GM12878 (cell line): Measurements from ENCODE around the gene ATP6V1G2. TPM values are rescaled to one million over a fixed set of nuclear protein-coding genes. Genes with fewer than 3 reads are reported as not detected.

Experiments
- FOXM1 ChIP-seq: IDR thresholded peaks from 2 replicates; pipeline ENCODE4 v1.6.1; 2012; ENCODE audit warnings: low read depth, mild to moderate bottlenecking, inconsistent platforms, low read length, moderate library complexity
- KAT2A ChIP-seq: conservative IDR thresholded peaks from 2 replicates; pipeline ENCODE4 v1.6.1; 2011; ENCODE audit warnings: low read depth, low read length; ENCODE audit not compliant: control insufficient read depth
- MAX ChIP-seq: IDR thresholded peaks from 2 replicates; pipeline ENCODE4 v1.6.1; 2012; ENCODE audit warnings: low read depth, low read length, improper control_type of control experiment
- MEF2B ChIP-seq: fragments of 450-650 bp; IDR thresholded peaks from 2 replicates; pipeline ENCODE4 v1.6.1; 2018; ENCODE audit warnings: mild to moderate bottlenecking, moderate library complexity; ENCODE audit not compliant: partially characterized antibody, poor library complexity, severe bottlenecking
- NFIC ChIP-seq: IDR thresholded peaks from 2 replicates; pipeline ENCODE4 v1.6.1; 2012; ENCODE audit warnings: low read depth, mild to moderate bottlenecking, inconsistent platforms, low read length, moderate library complexity
- POLR2A ChIP-seq: IDR thresholded peaks from 2 replicates; pipeline ENCODE4 v1.6.1; 2011; ENCODE audit warnings: low read depth, mild to moderate bottlenecking, low read length
- POLR2AphosphoS5 ChIP-seq: IDR thresholded peaks from 2 replicates; pipeline ENCODE4 v1.6.1; 2011; ENCODE audit warnings: mild to moderate bottlenecking, low read length, inconsistent platforms
- RCOR1 ChIP-seq: conservative IDR thresholded peaks from 2 replicates; pipeline ENCODE4 v1.6.1; 2012; ENCODE audit warnings: low read depth, low read length, improper control_type of control experiment
- SIX5 ChIP-seq: IDR thresholded peaks from 2 replicates; pipeline ENCODE4 v1.6.1; 2011; ENCODE audit warnings: mild to moderate bottlenecking, low read depth, low read length, moderate library complexity; ENCODE audit not compliant: severe bottlenecking
- SMARCA5 ChIP-seq: fragments of 450-650 bp; IDR thresholded peaks from 2 replicates; pipeline ENCODE4 v1.6.1; 2017; ENCODE audit warnings: mild to moderate bottlenecking
- ZNF687 ChIP-seq: fragments of 450-650 bp; IDR thresholded peaks from 2 replicates; pipeline ENCODE4 v1.6.1; 2017; ENCODE audit warnings: mild to moderate bottlenecking, moderate library complexity
- polyA plus RNA-seq, 11 experiments: library from polyadenylated mRNA; depleted of rRNA in 4 of 11; unstranded in 6 of 11; stranded (reverse) in 5 of 11; fragments of >200 nt; fragmentation: Nextera tagmentation in 4 of 11; fragmentation: Illumina TruSeq in 1 of 11; extraction: Ambion mirVana in 4 of 11; extraction: Trizol in 1 of 11; gene quantifications; 1 replicate in 1 of 11; 2 replicates in 10 of 11; pipeline versions ENCODE4 v1.2.1 to v1.2.3, GENCODE V29; 2011 to 2016; ENCODE audit warnings: inconsistent platforms in 2 of 11, missing spikeins in 2 of 11, low read depth in 1 of 11
- total RNA-seq, 4 experiments: library from RNA; depleted of rRNA in 3 of 4; stranded (reverse); fragments of >200 nt in 3 of 4; fragmentation: Illumina TruSeq in 1 of 4; extraction: Trizol in 1 of 4; gene quantifications; 2 replicates each; pipeline versions ENCODE4 v1.2.1 to v1.2.3, GENCODE V29; 2013 to 2021
- TF ChIP-seq, protein P1 (sequence below): IDR thresholded peaks from 2 replicates; pipeline ENCODE4 v1.6.1; 2012; ENCODE audit warnings: low read length, inconsistent platforms
- TF ChIP-seq, protein P2 (sequence below): fragments of 150-350 bp; IDR thresholded peaks from 2 replicates; pipeline ENCODE4 v1.6.1; 2014; ENCODE audit warnings: mild to moderate bottlenecking, low read depth, low read length
- TF ChIP-seq, protein P3 (sequence below): fragments of 450-650 bp; IDR thresholded peaks from 2 replicates; pipeline ENCODE4 v1.6.1; 2016; ENCODE audit warnings: mild to moderate bottlenecking, moderate library complexity, borderline replicate concordance
- TF ChIP-seq, protein P4 (sequence below): fragments of 450-650 bp; IDR thresholded peaks from 2 replicates; pipeline ENCODE4 v1.6.1; 2017; ENCODE audit warnings: mild to moderate bottlenecking, low read depth, inconsistent platforms; ENCODE audit not compliant: poor library complexity, severe bottlenecking

Gene ATP6V1G2
- total and polyA plus RNA-seq, 10 of the 15 experiments (the other 5 are each of a cell fraction or from before 2014, with no cell fraction given): 0.45 to 8.9 (median 2.8) TPM

DNA sequence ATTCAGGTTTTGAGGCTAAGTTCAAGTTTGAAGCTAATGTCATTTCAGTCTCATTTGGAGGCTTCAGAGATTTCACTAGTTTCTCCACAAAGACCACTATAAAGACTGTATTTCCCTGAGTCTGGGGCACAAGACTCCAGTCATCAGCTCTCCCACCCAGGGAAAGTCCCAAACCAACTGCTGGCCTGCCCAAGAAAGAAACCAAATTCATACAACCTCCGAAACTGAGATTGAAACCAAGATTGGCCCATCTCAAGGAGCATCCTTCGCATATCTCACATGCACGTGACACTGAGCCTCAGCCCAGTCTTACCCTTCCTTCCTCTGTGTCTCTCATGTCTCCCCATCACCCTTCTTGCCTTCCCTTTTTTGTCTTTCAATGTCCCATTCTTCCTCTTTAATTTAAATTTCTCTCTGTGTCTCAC, 22.1 kb upstream of the ATP6V1G2 start (continued):
- TF ChIP-seq ZNF687 (peak; percentile 82), KAT2A (no peak), RCOR1 (no peak), POLR2AphosphoS5 (no peak), FOXM1 (no peak), MEF2B (peak; percentile 67), SIX5 (no peak), MAX (no peak), NFIC (no peak), SMARCA5 (no peak), POLR2A (no peak)
- TF ChIP-seq, protein P1, sequence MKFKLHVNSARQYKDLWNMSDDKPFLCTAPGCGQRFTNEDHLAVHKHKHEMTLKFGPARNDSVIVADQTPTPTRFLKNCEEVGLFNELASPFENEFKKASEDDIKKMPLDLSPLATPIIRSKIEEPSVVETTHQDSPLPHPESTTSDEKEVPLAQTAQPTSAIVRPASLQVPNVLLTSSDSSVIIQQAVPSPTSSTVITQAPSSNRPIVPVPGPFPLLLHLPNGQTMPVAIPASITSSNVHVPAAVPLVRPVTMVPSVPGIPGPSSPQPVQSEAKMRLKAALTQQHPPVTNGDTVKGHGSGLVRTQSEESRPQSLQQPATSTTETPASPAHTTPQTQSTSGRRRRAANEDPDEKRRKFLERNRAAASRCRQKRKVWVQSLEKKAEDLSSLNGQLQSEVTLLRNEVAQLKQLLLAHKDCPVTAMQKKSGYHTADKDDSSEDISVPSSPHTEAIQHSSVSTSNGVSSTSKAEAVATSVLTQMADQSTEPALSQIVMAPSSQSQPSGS: no peak
- TF ChIP-seq, protein P2, sequence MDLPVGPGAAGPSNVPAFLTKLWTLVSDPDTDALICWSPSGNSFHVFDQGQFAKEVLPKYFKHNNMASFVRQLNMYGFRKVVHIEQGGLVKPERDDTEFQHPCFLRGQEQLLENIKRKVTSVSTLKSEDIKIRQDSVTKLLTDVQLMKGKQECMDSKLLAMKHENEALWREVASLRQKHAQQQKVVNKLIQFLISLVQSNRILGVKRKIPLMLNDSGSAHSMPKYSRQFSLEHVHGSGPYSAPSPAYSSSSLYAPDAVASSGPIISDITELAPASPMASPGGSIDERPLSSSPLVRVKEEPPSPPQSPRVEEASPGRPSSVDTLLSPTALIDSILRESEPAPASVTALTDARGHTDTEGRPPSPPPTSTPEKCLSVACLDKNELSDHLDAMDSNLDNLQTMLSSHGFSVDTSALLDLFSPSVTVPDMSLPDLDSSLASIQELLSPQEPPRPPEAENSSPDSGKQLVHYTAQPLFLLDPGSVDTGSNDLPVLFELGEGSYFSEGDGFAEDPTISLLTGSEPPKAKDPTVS: no peak
- TF ChIP-seq, protein P3, sequence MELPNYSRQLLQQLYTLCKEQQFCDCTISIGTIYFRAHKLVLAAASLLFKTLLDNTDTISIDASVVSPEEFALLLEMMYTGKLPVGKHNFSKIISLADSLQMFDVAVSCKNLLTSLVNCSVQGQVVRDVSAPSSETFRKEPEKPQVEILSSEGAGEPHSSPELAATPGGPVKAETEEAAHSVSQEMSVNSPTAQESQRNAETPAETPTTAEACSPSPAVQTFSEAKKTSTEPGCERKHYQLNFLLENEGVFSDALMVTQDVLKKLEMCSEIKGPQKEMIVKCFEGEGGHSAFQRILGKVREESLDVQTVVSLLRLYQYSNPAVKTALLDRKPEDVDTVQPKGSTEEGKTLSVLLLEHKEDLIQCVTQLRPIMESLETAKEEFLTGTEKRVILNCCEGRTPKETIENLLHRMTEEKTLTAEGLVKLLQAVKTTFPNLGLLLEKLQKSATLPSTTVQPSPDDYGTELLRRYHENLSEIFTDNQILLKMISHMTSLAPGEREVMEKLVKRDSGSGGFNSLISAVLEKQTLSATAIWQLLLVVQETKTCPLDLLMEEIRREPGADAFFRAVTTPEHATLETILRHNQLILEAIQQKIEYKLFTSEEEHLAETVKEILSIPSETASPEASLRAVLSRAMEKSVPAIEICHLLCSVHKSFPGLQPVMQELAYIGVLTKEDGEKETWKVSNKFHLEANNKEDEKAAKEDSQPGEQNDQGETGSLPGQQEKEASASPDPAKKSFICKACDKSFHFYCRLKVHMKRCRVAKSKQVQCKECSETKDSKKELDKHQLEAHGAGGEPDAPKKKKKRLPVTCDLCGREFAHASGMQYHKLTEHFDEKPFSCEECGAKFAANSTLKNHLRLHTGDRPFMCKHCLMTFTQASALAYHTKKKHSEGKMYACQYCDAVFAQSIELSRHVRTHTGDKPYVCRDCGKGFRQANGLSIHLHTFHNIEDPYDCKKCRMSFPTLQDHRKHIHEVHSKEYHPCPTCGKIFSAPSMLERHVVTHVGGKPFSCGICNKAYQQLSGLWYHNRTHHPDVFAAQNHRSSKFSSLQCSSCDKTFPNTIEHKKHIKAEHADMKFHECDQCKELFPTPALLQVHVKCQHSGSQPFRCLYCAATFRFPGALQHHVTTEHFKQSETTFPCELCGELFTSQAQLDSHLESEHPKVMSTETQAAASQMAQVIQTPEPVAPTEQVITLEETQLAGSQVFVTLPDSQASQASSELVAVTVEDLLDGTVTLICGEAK: no peak
- TF ChIP-seq, protein P4, sequence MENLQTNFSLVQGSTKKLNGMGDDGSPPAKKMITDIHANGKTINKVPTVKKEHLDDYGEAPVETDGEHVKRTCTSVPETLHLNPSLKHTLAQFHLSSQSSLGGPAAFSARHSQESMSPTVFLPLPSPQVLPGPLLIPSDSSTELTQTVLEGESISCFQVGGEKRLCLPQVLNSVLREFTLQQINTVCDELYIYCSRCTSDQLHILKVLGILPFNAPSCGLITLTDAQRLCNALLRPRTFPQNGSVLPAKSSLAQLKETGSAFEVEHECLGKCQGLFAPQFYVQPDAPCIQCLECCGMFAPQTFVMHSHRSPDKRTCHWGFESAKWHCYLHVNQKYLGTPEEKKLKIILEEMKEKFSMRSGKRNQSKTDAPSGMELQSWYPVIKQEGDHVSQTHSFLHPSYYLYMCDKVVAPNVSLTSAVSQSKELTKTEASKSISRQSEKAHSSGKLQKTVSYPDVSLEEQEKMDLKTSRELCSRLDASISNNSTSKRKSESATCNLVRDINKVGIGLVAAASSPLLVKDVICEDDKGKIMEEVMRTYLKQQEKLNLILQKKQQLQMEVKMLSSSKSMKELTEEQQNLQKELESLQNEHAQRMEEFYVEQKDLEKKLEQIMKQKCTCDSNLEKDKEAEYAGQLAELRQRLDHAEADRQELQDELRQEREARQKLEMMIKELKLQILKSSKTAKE: peak; percentile 96
